HG02642 (cell line): ENCODE data around the gene ACOT4.
A peak's percentile ranks its signal among the peaks of the same experiment; 100 is the strongest.
"Not testable (repeated sequence)": the region's sequence is repeated elsewhere in the genome, so short reads cannot be mapped to it uniquely, and the experiment has no call there.

ENCODE experiments used
- ATAC-seq: cut with Tn5 transposase; IDR thresholded peaks from one replicate; pipeline ENCODE4 v1.9.1; 2021; ENCODE audit warnings: mild to moderate bottlenecking; ENCODE audit not compliant: unreplicated experiment, poor library complexity

The ACOT4 gene

DNA sequence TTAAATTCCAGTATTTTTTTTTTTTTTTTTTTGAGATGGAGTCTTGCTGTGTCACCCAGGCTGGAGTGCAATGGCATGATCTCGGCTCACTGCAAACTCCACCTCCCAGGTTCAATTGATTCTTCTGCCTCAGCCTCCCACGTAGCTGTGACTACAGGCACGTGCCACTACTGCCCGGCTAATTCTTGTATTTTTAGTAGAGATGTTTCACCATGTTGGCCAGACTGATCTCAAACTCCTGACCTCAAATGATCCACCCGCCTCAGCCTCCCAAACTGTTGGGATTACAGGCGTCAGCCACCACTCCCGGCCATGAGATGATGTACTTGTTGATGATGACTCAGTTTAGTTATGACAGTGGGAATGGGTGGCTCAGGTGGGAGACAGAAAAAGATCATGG, 17.4 kb upstream of the ACOT4 start:
- ATAC-seq = not testable (repeated sequence)

DNA sequence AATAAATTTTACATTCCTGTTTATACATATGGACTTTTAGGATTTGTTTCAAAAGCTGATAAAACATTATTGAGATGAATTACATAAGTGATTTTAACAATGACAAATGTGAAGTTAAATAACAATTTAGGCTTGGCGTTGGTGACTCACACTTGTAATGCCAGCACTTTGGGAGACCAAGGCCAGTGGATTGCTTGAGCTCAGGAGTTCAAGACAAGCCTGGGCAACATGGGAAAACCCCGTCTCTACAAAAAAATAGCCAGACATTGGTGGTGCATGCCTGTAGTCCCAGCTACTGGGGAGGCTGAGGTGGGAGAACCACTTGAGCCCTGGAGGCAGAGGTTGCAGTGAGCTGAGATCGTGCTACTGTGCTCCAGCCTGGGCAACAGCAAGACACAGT, 15.3 kb upstream of the ACOT4 start:
- no peak for ATAC-seq

DNA sequence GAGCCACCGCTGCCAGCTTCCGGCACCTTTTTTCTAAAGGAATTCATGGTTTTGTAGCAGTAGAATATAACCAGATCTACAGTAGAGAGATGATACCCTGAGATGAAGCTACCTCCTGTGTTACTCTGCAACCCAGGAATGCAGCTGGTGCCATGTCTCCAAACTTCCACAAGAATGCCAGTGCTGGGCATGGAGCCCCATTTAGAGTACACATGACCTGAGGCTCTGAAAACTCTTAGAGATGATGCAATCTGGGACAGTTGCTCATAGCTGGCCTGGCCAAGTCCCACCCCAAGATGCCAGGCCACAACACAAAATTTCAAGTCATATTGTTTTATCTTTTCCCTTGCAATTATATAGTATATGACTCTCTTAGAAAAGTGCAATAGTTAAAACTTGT, 14.5 kb upstream of the ACOT4 start:
- not testable (repeated sequence) for ATAC-seq

DNA sequence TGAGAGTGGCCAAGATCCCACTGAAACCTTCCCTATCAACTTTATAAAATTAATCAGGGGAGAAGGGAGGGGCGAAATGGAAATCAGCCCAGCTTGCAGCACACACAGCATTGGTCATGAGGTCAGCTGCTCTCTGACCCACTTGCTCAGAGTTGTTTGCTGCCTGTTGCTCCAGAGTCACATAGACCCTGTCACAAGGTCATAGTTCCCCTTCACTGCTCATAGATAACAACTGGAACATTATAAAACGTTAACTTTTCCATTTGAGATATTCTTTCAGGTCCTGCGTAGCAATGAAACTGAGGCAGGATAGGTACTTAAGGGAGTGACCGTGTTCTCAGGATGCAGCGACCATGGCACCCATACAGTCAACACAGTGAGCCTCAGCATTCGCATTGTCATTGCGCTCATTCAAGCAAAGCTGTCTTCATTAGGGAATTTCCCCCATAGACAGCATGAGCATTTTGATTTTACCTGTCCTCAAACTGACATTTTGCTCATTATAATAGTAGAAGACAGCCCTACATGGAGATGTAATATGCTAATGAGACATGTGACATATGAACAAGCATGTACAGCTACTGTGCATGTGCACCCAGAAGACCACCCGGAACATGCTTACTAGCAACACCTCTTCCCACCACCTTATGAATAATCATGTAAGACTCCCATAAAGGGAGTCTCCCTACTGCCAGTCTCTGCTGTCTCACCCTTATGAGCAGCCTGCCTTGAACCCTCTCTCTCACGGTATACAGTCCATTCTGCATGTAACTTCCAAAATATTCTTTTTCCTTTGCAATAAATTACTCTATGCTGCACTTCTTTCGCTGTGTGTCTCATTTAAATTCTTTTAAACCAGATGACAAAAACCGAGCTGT, 9.3 kb upstream of the ACOT4 start:
- ATAC-seq = not testable (repeated sequence)

DNA sequence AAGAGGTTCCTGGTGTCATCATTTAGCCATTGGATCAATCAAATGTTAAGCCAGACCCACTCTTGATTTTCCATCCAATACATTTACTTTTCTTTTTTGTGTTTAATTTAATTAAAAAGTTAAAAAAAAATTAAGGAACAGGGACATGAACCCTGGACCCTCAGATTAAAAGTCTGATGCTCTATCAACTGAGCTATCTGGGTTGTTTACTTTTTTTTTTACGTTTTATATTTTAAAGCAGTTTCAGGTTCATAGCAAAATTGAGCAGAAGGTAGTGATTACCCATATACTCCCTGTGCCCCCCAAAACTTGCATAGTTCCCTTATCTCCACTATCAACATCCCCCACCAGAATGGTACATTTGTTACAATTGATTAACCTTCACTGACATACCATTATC, 3.0 kb upstream of the ACOT4 start:
- ATAC-seq = no peak

DNA sequence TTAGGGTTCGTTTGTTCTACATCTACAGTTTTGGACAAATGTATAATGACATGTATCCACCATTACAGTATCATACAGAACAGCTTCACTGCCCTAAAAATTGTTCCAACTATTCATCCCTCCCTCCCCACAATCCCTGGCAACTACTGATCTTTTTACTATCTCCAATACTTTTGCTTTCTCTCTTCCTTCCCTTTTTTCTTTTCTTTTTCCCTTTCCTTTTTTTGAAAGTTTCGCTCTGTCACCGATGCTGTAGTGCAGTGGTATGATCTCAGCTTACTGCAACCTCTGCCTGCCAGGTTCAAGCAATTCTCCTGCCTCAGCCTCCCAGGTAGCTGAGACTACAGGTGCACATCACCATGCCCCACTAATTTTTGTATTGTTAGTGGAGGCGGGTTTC, 2.6 kb upstream of the ACOT4 start:
- ATAC-seq = no peak

DNA sequence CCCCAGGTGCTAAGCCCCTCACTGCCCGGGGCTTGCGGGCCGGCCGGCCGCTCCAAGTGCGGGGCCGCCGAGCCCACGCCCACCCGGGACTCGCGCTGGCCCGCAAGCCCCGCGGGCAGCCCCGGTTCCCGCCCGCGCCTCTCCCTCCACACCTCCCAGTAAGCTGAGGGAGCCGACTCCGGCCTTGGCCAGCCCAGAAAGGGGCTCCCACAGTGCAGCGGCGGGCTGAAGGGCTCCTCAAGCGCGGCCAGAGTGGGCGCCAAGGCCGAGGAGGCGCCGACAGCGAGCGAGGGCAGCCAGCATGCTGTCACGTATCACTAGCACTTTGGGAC, 1.0 kb upstream of the ACOT4 start:
- not testable (repeated sequence) for ATAC-seq

DNA sequence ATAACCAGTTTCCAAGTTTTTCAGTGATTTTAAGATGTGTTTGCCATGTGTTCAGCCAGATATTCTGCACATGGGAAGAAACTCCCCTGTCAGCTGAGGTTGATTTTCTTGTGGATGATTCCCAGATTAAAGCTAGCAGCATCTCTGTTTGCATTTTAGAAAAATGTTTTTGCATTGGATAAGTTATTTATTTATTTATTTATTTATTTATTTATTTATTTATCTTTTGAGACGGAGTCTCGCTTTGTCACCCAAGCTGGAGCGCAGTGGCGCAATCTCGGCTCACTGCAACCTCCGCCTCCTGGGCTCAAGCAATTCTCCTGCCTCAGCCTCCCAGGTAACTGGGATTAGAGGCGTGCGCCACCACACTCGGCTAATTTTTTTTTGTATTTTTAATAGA, 2.8 kb downstream of the ACOT4 start:
- ATAC-seq = no peak

DNA sequence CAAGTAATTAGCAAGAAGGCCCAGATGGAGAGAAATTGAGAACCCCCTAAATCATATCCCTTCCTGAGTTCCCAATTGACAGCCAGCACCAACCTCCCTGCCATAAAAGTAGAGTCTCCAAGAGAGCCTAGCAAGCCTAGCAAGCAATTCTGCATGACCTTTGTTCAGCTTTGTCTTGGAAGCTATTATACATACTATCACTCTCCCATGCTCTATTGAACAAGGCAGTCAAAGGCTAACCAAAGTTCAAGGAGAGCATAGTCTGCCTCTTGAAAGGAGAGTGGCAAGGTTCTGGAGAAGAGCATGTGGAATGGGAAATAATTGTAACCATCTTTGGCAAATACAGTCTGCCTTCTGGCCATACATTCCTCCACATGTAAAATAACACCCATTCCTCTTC, 7.8 kb downstream of the ACOT4 start:
- ATAC-seq = no peak

DNA sequence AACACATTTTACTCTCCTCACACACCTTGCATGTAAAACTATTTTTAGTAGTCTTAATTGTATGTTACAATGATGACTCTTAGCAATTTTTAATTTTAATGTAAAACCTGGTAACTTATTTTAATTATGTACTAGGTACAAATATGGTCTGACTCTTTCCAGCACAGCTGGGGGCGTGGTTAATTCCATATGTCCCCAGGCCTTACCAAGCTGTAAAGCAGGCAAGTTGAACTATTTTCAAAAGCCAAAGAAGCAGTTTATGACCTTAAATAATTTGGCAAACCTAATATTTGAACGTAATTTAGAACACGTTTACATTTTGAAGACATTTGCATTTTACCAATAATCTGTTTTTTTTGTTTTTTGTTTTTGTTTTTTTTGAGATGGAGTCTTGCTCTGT, 11.3 kb downstream of the ACOT4 start:
- no peak for ATAC-seq

DNA sequence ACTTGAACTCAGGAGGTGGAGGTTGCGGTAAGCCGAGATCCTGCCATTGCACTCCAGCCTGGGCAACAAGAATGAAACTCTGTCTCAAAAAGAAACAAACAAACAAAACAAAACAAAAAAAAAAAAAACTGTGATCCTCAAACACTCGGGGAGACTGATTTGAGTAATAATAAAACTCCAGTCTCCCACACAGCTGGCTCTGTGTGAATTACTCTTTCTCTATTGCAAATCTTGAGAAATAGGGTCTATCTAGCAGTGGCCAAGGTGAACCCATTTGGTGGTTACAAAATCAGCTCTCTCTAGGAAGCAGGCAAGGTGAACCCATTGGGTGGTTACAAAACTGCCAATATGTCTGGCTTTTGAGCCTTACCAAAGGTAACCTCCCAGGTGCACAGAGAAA, 14.6 kb downstream of the ACOT4 start:
- ATAC-seq = no peak

DNA sequence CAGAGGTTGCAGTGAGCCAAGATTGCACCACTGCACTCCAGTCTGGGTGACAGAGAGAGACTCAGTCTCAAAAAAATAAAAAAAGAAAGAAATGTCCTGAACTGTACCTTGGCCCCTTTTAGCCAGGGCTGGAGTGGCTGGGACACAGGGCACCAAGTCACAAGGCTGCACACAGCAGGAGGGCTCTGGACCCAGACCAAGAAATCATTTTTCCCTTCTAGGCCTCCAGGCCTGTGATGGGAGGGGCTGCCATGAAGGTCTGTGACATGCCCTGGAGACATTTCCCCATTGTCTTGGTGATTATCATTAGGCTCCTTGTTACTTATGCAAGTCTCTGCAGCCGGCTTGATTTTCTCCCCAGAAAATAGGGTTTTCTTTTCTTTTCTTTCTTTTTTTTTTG, 15.6 kb downstream of the ACOT4 start:
- ATAC-seq = no peak

DNA sequence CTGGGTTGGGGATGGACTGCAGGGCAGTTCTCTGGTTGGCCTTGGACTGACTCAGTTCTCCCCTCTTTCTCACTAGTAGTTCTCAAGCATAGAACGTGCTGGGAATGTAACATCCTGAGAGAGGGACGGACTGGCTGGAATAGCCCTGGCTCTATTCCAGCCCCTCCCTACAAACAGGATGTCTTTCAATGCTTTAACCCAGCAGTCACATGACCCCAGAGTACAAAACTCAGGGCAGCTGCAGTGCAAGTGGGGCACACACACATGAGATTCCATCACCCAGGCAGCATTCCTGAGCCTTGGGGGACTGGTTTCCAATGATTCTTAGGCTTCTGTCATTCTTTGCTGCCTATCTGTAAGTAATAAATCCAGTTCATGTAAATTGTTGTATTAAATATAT, 19.0 kb downstream of the ACOT4 start:
- ATAC-seq = no peak

DNA sequence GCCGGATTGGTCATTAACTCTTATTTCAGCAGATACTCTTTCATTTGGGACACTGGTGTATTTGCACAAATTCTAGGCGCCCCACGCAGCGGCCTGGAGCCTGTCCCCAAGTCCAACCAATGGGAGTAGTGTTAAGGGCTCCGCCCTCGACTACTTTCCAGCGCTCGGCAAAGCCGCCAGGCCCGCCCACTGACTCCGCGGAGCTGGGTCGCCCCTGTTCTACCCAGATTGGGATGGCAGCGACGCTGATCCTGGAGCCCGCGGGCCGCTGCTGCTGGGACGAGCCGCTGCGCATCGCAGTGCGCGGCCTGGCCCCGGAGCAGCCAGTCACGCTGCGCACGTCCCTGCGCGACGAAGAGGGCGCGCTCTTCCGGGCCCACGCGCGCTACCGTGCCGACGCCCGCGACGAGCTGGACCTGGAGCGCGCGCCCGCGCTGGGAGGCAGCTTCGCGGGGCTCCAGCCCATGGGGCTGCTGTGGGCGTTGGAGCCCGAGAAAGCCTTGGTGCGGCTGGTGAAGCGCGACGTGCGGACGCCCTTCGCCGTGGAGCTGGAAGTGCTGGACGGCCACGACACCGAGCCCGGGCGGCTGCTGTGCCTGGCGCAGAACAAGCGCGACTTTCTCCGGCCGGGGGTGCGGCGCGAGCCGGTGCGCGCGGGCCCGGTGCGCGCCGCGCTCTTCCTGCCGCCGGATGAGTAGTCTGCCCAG, 20.8 kb downstream of the ACOT4 start, which contains the start of gene ACOT6:
Gene ACOT6 (plus strand): TSS at position 179 of the 707 bp plus-strand sequence. CDS start 55 bp downstream, at position 234.
- ATAC-seq = peak; percentile 74

DNA sequence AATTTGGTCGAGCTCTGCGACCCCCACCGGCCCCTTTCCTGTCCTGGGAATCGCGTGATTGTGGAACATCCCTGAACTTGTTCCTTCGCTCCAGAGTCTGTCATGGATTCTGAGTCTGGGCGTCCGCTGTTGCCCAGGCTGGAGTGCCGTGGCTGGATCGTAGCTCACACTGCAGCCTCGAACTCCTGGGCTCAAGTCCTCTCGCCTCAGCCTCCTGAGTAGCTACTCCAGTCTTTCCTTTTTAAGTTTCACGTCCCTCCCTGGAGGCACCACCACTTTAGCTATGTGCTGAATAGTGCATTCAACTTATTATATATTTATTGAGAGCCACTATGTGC, 21.3 kb downstream of the ACOT4 start:
- ATAC-seq = peak; percentile 17

DNA sequence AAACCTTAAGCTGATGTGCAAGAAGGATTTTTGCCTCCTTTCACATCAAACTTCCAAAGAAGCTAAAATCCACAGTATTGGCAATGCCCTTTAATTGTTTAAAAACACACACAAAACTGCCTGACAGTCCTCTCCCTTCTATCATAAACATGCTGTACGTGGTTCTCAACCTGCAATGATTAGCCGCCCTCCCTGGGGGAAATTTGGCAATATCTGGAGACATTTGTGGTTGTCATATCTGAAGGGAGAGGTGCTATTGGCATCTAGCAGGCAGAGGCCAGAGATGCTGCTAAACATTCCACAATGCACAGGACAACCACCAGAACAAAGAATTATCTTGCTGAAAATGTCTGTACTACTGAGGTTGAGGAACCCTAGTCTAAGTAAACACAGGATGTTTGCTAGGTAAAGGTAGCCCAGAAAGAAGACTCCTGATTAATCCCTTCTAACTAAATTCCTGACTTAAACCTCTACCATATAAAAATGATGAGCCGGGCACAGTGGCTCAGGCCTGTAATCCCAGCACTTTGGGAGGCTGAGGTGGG, 21.8 kb downstream of the ACOT4 start:
- ATAC-seq = no peak

DNA sequence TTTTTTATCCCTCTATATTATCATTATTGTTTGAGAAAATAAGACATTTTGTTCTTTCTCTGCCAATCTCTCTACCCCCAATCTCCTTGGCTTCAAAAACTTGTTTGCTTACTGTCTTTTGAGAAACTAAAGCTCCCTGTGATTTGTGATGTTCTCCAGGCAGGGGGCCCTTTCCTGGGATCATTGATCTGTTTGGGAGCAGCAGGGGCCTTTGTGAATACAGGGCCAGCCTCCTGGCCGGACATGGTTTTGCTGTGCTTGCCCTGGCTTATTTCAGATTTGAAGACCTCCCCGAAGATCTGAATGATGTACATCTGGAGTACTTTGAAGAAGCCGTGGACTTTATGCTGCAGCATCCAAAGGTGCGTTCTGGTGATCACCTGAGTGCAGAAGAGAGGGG, 25.2 kb downstream of the ACOT4 start:
- ATAC-seq = no peak

DNA sequence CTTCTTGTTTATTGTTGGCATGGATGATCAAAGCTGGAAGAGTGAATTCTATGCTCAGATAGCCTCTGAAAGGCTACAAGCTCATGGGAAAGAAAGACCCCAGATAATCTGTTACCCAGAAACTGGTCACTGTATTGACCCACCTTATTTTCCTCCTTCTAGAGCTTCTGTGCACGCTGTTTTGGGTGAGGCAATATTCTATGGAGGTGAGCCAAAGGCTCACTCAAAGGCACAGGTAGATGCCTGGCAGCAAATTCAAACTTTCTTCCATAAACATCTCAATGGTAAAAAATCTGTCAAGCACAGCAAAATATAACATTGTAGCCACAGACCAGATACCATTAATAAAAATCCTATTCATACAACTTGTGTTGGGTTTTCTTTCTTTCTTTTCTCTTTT, 27.9 kb downstream of the ACOT4 start:
- no peak for ATAC-seq

DNA sequence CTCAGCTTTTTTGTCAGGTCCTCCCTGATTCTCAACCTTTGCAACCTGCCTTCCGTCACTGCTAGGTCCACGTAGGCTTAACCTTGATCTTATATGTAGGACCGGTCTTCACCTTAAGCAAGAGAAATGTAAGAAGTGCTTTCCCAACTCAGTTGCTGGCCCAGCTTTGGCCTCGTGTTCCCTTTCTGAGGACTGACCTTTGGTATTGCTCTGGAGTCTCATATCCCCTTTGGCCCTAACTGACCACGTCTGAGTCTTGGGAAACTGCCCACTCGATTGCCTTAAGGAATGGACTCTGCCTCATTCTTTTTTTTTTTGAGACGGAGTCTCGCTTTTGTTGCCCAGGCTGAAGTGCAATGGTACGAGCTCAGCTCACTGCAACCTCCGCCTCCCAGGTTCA, 28.6 kb downstream of the ACOT4 start:
- no peak for ATAC-seq

DNA sequence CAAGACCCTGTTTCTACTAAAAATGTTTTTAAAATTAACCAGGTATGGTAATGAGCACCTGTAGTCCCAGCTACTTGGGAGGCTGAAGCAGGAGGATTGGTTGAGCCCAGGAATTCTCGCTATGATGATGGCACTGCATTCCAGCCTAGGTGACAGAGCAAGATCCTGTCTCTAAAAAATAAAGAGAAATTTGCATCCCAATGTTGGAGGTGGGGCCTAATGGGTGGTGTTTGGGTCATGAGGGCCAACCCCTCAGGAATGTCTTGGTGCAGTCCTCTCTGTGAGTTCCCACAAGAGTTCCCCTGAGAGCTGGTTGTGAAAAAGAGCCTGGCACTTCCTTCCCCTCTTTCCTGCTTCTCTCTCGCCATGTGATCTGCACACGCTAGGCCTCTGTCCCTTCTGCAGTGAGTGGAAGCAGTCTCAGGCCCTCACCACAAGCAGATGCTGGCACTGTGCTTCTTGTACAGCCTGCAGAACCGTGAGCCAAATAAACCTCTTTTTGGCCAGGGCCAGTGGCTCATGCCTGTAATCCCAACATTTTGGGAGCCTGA, 31.9 kb downstream of the ACOT4 start:
- ATAC-seq = no peak

DNA sequence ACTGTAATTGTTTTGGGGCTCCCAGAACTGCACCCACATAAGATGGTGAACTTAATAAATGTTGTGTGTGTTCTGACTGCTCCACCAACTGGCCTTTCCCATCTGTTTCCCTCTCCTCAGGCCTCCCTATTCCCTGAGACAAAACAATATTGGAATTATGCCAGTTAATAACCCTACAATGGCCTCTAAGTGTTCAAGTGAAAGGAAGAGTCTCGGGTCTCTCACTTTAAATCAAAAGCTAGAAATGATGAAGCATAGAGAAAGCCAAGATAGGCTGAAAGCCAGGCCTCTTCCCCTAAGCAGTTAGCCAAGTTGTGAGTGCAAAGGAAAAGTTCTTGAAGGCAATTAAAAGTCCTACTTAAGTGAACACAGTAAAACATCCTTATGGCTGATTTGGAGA, 34.0 kb downstream of the ACOT4 start:
- ATAC-seq = no peak
